C4-2B (cell line): ENCODE measurements around the gene MYH11.

Source experiments
- ZFX ChIP-seq: fragments of 450-650 bp; IDR thresholded peaks from 2 replicates; pipeline ENCODE4 v1.6.1; 2017
- TF ChIP-seq, protein P1 (sequence below): fragments of 450-650 bp; conservative IDR thresholded peaks from 2 replicates; pipeline ENCODE4 v1.5.1; 2017; ENCODE audit warnings: mild to moderate bottlenecking

DNA sequence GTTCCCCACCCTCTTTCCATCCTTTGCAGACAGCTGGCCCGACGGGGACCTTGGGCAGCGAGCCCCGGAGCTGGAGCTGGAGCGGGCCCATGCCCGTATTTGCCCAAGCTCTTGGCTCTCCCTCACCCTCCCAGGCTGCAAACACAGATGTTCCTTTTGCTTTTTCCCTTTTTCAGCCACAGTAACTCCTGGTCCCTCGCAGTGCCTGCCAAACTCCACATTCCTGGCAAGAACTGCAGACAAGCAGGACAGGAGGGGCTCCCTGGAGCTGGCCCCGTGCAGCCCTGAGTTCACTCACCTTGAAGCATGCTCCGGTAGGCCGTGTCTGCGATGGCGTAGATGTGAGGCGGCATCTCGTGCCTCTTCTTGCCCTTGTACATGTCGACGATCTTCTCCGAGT lies 33.9 kb downstream of the MYH11 start:
- TF ChIP-seq, protein P1, sequence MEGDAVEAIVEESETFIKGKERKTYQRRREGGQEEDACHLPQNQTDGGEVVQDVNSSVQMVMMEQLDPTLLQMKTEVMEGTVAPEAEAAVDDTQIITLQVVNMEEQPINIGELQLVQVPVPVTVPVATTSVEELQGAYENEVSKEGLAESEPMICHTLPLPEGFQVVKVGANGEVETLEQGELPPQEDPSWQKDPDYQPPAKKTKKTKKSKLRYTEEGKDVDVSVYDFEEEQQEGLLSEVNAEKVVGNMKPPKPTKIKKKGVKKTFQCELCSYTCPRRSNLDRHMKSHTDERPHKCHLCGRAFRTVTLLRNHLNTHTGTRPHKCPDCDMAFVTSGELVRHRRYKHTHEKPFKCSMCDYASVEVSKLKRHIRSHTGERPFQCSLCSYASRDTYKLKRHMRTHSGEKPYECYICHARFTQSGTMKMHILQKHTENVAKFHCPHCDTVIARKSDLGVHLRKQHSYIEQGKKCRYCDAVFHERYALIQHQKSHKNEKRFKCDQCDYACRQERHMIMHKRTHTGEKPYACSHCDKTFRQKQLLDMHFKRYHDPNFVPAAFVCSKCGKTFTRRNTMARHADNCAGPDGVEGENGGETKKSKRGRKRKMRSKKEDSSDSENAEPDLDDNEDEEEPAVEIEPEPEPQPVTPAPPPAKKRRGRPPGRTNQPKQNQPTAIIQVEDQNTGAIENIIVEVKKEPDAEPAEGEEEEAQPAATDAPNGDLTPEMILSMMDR = no peak
- no peak for TF ChIP-seq ZFX
